ENCODE measurements around the gene SARM1. TPM values are rescaled to one million over a fixed set of nuclear protein-coding genes. Genes with fewer than 3 reads are reported as not detected.
A peak's percentile ranks its signal among the peaks of the same experiment; 100 is the strongest.

Gene SARM1
- total and polyA plus RNA-seq, 9 of the 15 experiments (the other 6 are each of a cell fraction or from before 2014, with no cell fraction given), result 0.04 to 0.55 (median 0.11) TPM; not detected in 2

DNA sequence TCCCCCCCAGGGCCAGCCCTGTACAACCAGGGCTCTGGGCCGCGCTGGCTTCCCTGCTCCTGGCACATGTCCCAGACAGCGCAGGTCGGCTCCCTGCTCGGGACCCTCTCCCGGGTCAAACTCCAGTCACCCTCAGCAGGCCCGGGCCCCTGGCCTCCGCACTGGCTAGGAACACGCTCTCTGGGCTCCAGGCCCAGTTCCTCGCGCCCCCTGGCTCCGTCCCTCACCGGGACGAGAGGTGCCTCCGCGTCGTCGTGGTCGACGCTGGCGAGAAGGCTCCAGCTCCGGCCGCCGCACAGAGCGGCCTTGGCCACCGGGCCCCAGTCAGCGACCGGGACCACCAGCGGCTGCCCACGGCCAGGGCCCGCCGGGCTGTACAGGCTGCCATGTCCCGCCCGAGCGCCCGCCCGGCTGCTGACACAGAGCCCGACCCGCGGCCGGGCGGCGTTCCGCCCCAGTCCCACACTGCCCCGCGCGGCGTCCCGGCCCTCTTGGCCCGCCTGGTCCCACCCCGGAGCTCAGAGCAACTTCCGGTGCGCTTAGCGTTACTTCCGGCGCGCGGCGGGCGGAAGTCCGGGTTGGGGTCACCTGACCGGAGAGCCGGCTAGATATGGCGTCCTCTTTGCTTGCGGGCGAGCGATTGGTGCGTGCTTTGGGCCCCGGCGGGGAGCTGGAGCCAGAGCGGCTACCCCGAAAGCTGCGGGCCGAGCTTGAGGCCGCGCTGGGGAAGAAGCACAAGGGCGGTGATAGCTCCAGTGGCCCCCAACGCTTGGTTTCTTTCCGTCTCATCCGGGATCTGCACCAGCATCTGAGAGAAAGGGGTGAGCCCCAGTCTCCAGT is 14.2 kb upstream of the SARM1 start, which contains the start of gene POLDIP2 (continued):
- TF ChIP-seq, protein P1, sequence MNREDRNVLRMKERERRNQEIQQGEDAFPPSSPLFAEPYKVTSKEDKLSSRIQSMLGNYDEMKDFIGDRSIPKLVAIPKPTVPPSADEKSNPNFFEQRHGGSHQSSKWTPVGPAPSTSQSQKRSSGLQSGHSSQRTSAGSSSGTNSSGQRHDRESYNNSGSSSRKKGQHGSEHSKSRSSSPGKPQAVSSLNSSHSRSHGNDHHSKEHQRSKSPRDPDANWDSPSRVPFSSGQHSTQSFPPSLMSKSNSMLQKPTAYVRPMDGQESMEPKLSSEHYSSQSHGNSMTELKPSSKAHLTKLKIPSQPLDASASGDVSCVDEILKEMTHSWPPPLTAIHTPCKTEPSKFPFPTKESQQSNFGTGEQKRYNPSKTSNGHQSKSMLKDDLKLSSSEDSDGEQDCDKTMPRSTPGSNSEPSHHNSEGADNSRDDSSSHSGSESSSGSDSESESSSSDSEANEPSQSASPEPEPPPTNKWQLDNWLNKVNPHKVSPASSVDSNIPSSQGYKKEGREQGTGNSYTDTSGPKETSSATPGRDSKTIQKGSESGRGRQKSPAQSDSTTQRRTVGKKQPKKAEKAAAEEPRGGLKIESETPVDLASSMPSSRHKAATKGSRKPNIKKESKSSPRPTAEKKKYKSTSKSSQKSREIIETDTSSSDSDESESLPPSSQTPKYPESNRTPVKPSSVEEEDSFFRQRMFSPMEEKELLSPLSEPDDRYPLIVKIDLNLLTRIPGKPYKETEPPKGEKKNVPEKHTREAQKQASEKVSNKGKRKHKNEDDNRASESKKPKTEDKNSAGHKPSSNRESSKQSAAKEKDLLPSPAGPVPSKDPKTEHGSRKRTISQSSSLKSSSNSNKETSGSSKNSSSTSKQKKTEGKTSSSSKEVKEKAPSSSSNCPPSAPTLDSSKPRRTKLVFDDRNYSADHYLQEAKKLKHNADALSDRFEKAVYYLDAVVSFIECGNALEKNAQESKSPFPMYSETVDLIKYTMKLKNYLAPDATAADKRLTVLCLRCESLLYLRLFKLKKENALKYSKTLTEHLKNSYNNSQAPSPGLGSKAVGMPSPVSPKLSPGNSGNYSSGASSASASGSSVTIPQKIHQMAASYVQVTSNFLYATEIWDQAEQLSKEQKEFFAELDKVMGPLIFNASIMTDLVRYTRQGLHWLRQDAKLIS (CRISPR knock-in tag; IDR thresholded peaks at IDR 0.05), result 0 out of 2 replicates have a peak, but pooled peaks have one; percentile 40
- TF ChIP-seq TCF7 (IDR thresholded peaks at IDR 0.05; ENCODE audit: borderline replicate concordance), result no peak
- TF ChIP-seq KLF16 (IDR thresholded peaks at IDR 0.05), result no peak
- TF ChIP-seq, protein P2, sequence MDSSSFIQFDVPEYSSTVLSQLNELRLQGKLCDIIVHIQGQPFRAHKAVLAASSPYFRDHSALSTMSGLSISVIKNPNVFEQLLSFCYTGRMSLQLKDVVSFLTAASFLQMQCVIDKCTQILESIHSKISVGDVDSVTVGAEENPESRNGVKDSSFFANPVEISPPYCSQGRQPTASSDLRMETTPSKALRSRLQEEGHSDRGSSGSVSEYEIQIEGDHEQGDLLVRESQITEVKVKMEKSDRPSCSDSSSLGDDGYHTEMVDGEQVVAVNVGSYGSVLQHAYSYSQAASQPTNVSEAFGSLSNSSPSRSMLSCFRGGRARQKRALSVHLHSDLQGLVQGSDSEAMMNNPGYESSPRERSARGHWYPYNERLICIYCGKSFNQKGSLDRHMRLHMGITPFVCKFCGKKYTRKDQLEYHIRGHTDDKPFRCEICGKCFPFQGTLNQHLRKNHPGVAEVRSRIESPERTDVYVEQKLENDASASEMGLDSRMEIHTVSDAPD (CRISPR knock-in tag; IDR thresholded peaks at IDR 0.05), result no peak
- TF ChIP-seq CEBPB (tag; IDR thresholded peaks at IDR 0.05), result no peak
- TF ChIP-seq SETDB1 (IDR thresholded peaks at IDR 0.05; ENCODE audit: low read length), result no peak
- TF ChIP-seq ZNF764 (CRISPR knock-in tag; IDR thresholded peaks at IDR 0.05; ENCODE audit: low read depth), result no peak
- peak in 1 of 2 experiments; percentile 85; a peak in 2 of 4 replicates for TF ChIP-seq TRIM24 (IDR thresholded peaks at IDR 0.05)
- TF ChIP-seq, protein P3, sequence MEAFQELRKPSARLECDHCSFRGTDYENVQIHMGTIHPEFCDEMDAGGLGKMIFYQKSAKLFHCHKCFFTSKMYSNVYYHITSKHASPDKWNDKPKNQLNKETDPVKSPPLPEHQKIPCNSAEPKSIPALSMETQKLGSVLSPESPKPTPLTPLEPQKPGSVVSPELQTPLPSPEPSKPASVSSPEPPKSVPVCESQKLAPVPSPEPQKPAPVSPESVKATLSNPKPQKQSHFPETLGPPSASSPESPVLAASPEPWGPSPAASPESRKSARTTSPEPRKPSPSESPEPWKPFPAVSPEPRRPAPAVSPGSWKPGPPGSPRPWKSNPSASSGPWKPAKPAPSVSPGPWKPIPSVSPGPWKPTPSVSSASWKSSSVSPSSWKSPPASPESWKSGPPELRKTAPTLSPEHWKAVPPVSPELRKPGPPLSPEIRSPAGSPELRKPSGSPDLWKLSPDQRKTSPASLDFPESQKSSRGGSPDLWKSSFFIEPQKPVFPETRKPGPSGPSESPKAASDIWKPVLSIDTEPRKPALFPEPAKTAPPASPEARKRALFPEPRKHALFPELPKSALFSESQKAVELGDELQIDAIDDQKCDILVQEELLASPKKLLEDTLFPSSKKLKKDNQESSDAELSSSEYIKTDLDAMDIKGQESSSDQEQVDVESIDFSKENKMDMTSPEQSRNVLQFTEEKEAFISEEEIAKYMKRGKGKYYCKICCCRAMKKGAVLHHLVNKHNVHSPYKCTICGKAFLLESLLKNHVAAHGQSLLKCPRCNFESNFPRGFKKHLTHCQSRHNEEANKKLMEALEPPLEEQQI (IDR thresholded peaks at IDR 0.05), result no peak
- no peak for TF ChIP-seq SREBF1 (IDR thresholded peaks at IDR 0.05; ENCODE audit: borderline replicate concordance, low read depth, low read length)
- TF ChIP-seq NFIC (IDR thresholded peaks at IDR 0.05), result peak; percentile 55
- TF ChIP-seq ZFP1 (CRISPR knock-in tag; IDR thresholded peaks at IDR 0.05), result no peak
- TF ChIP-seq, protein P4, sequence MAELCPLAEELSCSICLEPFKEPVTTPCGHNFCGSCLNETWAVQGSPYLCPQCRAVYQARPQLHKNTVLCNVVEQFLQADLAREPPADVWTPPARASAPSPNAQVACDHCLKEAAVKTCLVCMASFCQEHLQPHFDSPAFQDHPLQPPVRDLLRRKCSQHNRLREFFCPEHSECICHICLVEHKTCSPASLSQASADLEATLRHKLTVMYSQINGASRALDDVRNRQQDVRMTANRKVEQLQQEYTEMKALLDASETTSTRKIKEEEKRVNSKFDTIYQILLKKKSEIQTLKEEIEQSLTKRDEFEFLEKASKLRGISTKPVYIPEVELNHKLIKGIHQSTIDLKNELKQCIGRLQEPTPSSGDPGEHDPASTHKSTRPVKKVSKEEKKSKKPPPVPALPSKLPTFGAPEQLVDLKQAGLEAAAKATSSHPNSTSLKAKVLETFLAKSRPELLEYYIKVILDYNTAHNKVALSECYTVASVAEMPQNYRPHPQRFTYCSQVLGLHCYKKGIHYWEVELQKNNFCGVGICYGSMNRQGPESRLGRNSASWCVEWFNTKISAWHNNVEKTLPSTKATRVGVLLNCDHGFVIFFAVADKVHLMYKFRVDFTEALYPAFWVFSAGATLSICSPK (IDR thresholded peaks at IDR 0.05; ENCODE audit: borderline replicate concordance), result no peak
- no peak for TF ChIP-seq ZNF232 (CRISPR knock-in tag; IDR thresholded peaks at IDR 0.05)
- TF ChIP-seq, protein P5, sequence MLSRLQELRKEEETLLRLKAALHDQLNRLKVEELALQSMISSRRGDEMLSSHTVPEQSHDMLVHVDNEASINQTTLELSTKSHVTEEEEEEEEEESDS (CRISPR knock-in tag; IDR thresholded peaks at IDR 0.05), result no peak
- no peak for TF ChIP-seq TARDBP (IDR thresholded peaks at IDR 0.05)
- no peak for TF ChIP-seq RFX5 (IDR thresholded peaks at IDR 0.05; ENCODE audit: low read depth, low read length)
- TF ChIP-seq RBM14 (IDR thresholded peaks at IDR 0.05; ENCODE audit: borderline replicate concordance, insufficient read depth, low read depth, low read length), result no peak
- no peak for TF ChIP-seq CBX5 (IDR thresholded peaks at IDR 0.05; ENCODE audit: borderline replicate concordance, low read depth)

All from K562 (cell line).